HCT116 (cell line): ENCODE measurements around the gene PLCB3. TPM values are rescaled to one million over a fixed set of nuclear protein-coding genes. Genes with fewer than 3 reads are reported as not detected.

Experiments
- ATAC-seq: fragments of 200-7000 bp; cut with Tn5 transposase; 2 replicates; pipeline ENCODE4 v1.9.1; 2020; ENCODE audit warnings: mild to moderate bottlenecking, moderate library complexity
- BruUV-seq: library from RNA; stranded (reverse); fragments of 400-500 nt; replicated peaks from 2 replicates; lab custom pipeline; 2021; lab: Mats Ljungman, UMichigan
- CTCF ChIA-PET: fragments of 300-600 bp; sonication (Branson Sonifier 250); formaldehyde crosslinking; loops from one replicate; lab custom pipeline; 2021; ENCODE audit warnings: antibody characterized with exemption; lab: Charles Lee
- POLR2A ChIA-PET: fragments of 300-600, 350-600 bp; sonication (Branson Sonifier 250); formaldehyde crosslinking; loops from one replicate; lab custom pipeline; 2021; ENCODE audit warnings: antibody characterized with exemption; lab: Charles Lee
- RAD21 ChIA-PET, 2 experiments: fragments of 300-600 bp; sonication (Branson Sonifier 250); formaldehyde crosslinking; loops; one replicate each; lab custom pipeline; 2023; ENCODE audit warnings: low total read pairs in 2 of 2; ENCODE audit not compliant: uncharacterized antibody in 2 of 2, unreplicated experiment in 2 of 2, low non-redundant PET in 1 of 2; lab: Charles Lee
- DNase-seq: peaks from one replicate; pipeline ENCODE4 v3.0.0-alpha.2; 2010; ENCODE audit warnings: low read depth, low spot score
- H2AFZ ChIP-seq: fragments of 200-600 bp; shearing (Covaris generic), sonication (generic); 2 replicates; pipeline ENCODE4 v1.6.1; 2017; ENCODE audit warnings: low read depth, mixed run types, mixed read lengths, antibody characterized with exemption, low read length; ENCODE audit not compliant: poor library complexity, severe bottlenecking
- H3K27ac ChIP-seq: 2 replicates; pipeline ENCODE4 v1.5.1; 2012; ENCODE audit warnings: low read depth, low read length
- H3K27me3 ChIP-seq: fragments of 200-600 bp; sonication (generic); 2 replicates; pipeline ENCODE4 v1.6.1; 2016; ENCODE audit warnings: mixed run types, low read length, mixed read lengths; ENCODE audit not compliant: insufficient read depth
- H3K36me3 ChIP-seq, 2 experiments: fragments of 200-500 bp in 1 of 2; fragments of 200-600 bp in 1 of 2; sonication (Bioruptor generic) in 1 of 2; sonication (generic) in 1 of 2; 2 replicates each; pipeline versions ENCODE4 v1.5.1 to v1.6.1; 2014 to 2016; ENCODE audit warnings: low read length in 2 of 2, inconsistent platforms in 1 of 2, mixed read lengths in 1 of 2, mixed run types in 1 of 2; ENCODE audit not compliant: insufficient read depth in 2 of 2, control insufficient read depth in 1 of 2
- H3K4me1 ChIP-seq, 2 experiments: fragments of 200-600 bp in 1 of 2; sonication (generic) in 1 of 2; 2 replicates each; pipeline versions ENCODE4 v1.5.1 to v1.6.1; 2012 to 2017; ENCODE audit warnings: low read length in 2 of 2, inconsistent platforms in 1 of 2, mild to moderate bottlenecking in 1 of 2, mixed read lengths in 1 of 2, mixed run types in 1 of 2, moderate library complexity in 1 of 2; ENCODE audit not compliant: insufficient read depth in 2 of 2, control insufficient read depth in 1 of 2
- H3K4me2 ChIP-seq: fragments of 200-600 bp; sonication (generic); 2 replicates; pipeline ENCODE4 v1.6.1; 2017; ENCODE audit warnings: mixed run types, low read length, mixed read lengths
- H3K4me3 ChIP-seq, 2 experiments: fragments of 200-600 bp in 1 of 2; sonication (generic) in 1 of 2; replicated peaks in 1 of 2; 2 replicates each; pipeline ENCODE4 v1.5.1; 2011 to 2016; ENCODE audit warnings: low read length in 2 of 2, control low read depth in 1 of 2, low read depth in 1 of 2, mild to moderate bottlenecking in 1 of 2, mixed read lengths in 1 of 2, mixed run types in 1 of 2
- H3K79me2 ChIP-seq: fragments of 200-600 bp; sonication (generic); 2 replicates; pipeline ENCODE4 v1.6.1; 2017; ENCODE audit warnings: mild to moderate bottlenecking, mixed run types, low read length, moderate library complexity, mixed read lengths; ENCODE audit not compliant: insufficient read depth
- H3K9ac ChIP-seq: fragments of 200-600 bp; sonication (generic); 2 replicates; pipeline ENCODE4 v1.6.1; 2016; ENCODE audit warnings: low read length, mixed read lengths
- H3K9me2 ChIP-seq: fragments of 200-600 bp; sonication (generic), shearing (Covaris generic); 2 replicates; pipeline ENCODE4 v1.6.1; 2017; ENCODE audit warnings: mixed run types, mild to moderate bottlenecking, moderate library complexity; ENCODE audit not compliant: insufficient read depth
- H3K9me3 ChIP-seq, 2 experiments: fragments of 200-500 bp in 1 of 2; fragments of 200-600 bp in 1 of 2; sonication (Bioruptor generic) in 1 of 2; sonication (generic) in 1 of 2; 2 replicates each; pipeline ENCODE4 v1.6.1; 2014 to 2017; ENCODE audit warnings: low read length in 2 of 2, mixed read lengths in 2 of 2, inconsistent platforms in 1 of 2, low read depth in 1 of 2, mild to moderate bottlenecking in 1 of 2, mixed run types in 1 of 2, moderate library complexity in 1 of 2; ENCODE audit not compliant: control insufficient read depth in 1 of 2, insufficient read depth in 1 of 2
- H4K20me1 ChIP-seq: fragments of 200-600 bp; sonication (generic), shearing (Covaris generic); 2 replicates; pipeline ENCODE4 v1.6.1; 2017; ENCODE audit warnings: mixed run types, mild to moderate bottlenecking, moderate library complexity; ENCODE audit not compliant: insufficient read depth
- ATF3 ChIP-seq: IDR thresholded peaks from 2 replicates; pipeline ENCODE4 v1.6.1; 2012
- CBX3 ChIP-seq: IDR thresholded peaks from 2 replicates; pipeline ENCODE4 v1.6.1; 2012; ENCODE audit warnings: low read depth
- ELF1 ChIP-seq: IDR thresholded peaks from 2 replicates; pipeline ENCODE4 v1.6.1; 2012; ENCODE audit warnings: low read depth, borderline replicate concordance
- JUND ChIP-seq: IDR thresholded peaks from 2 replicates; pipeline ENCODE4 v1.6.1; 2012
- MAX ChIP-seq: IDR thresholded peaks from 2 replicates; pipeline ENCODE4 v1.6.1; 2012
- SIN3A ChIP-seq: IDR thresholded peaks from 2 replicates; pipeline ENCODE4 v1.6.1; 2012; ENCODE audit warnings: low read depth
- SP1 ChIP-seq: IDR thresholded peaks from 2 replicates; pipeline ENCODE4 v1.6.1; 2012; ENCODE audit warnings: low read depth
- TCF7L2 ChIP-seq: IDR thresholded peaks from 2 replicates; pipeline ENCODE4 v1.7.0; 2011; ENCODE audit warnings: borderline replicate concordance, inconsistent platforms; ENCODE audit not compliant: insufficient read depth, insufficient read length; ENCODE audit errors: extremely low read depth
- ZFX ChIP-seq: fragments of 450-650 bp; IDR thresholded peaks from 2 replicates; pipeline ENCODE4 v1.6.1; 2017
- intact Hi-C: fragments of 100-400 bp; cut with micrococcal nuclease; formaldehyde crosslinking; loops from 2 replicates; pipeline ENCODE4 v1.10.0; 2022
- total RNA-seq: library from RNA; stranded (reverse); gene quantifications from one replicate; pipeline ENCODE4 v1.2.1, GENCODE V29; 2021; ENCODE audit not compliant: unreplicated experiment

The PLCB3 gene
- total RNA-seq, 1 experiment from 2014 or later: 106 TPM

GRCh38 chr11:64202992-64203391 is 48.3 kb upstream of the PLCB3 start:
- CTCF ChIA-PET: interaction anchor here (4.6 kb wide), 1 partner anchor 100 kb away, joined by 80 read pairs; the partner anchor contains the start of genes CATSPERZ and ESRRA
- H3K4me2 ChIP-seq: no peak overlapping the region
- H3K27me3 ChIP-seq: no peaks in the 10 kb centered on the region
- DNase-seq: no peak
- H2AFZ ChIP-seq: no peak overlapping the region
- TF ChIP-seq CBX3 (no peak), SP1 (no peak), MAX (no peak), ZFX (no peak), TCF7L2 (no peak), SIN3A (no peak), ELF1 (no peak), JUND (no peak), ATF3 (no peak)
- H3K36me3 ChIP-seq: peaks cover 53 to 63% of the 10 kb centered on the region in 2 experiments
- H3K79me2 ChIP-seq: peaks cover 44% of the 10 kb centered on the region; the same call in 1 of the 2 replicates
- no peak overlapping the region for H3K9ac ChIP-seq
- RAD21 ChIA-PET: no interaction called here
- H3K27ac ChIP-seq: no peak overlapping the region
- H3K4me1 ChIP-seq: peaks cover 0 to 8% of the 10 kb centered on the region in 2 experiments; a peak in 1 of 4 replicates
- H4K20me1 ChIP-seq: no peaks in the 10 kb centered on the region
- no TSS peak for BruUV-seq
- no peaks in the 10 kb centered on the region for H3K9me2 ChIP-seq
- no peak overlapping the region for H3K4me3 ChIP-seq
- H3K9me3 ChIP-seq: no peaks in the 10 kb centered on the region
- ATAC-seq: no peak
- intact Hi-C loops: no loop called here
- POLR2A ChIA-PET: no interaction called here
